ENCODE results near the gene MB21D2. TPM values are rescaled to one million over a fixed set of nuclear protein-coding genes. Genes with fewer than 3 reads are reported as not detected.

MB21D2 gene
- total and polyA plus RNA-seq, 2 of the 8 experiments (the other 6 are each of a cell fraction or from before 2014, with no cell fraction given): 10.0 to 21.0 TPM

DNA sequence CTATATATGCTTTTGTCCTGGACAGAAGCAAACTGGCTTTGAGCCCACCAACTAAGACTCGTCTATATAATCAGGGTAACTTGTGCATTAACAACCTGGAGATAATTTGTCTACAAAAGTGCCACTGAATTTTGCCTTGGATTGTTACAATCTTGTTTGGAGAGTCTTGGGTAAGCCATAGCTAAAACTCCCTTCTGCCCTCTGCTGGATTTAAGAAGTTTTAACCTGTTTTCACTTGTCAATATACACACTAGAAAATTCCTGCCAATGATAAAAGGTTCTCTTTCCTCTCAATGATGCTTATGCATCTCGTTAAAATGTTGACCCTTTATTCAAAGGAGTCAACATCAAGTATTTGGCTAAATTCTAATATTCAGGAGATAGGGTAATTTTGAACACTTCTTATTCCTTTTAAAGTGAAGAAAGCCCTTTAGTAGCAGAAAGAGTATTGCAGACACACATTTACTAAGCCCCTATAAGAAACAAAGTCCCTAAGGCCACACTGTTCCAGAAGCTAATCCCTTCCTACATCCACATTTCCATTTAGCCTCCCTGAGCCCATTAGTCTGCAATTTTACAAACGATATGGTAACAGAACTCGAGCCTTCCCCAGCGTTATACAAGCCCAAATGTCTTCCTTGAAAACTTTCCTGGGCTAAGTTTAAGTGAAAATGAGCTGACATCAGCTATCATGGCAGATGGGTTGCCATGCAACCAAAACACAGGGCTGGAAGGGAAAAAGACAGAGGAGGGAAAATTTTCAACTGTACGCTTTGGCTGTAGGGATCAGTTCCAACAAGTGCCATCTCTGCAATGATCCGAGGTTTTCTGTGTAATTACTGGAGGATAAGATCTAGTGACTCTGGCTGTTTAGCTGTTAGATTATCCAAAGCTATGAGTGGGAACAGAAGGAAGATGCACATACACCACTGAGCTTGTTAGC, 114.4 kb downstream of the MB21D2 start:
- peaks cover 2% of the 10 kb centered on the region; the same call in 1 of the 2 replicates for H3K79me1 ChIP-seq (ENCODE audit: low read depth, low read length)
- POLR2A ChIA-PET (ENCODE audit: partially characterized antibody): no interaction called here
- H3K23ac ChIP-seq (ENCODE audit: insufficient read length): no peak overlapping the region
- H3K4me2 ChIP-seq (ENCODE audit: insufficient read depth in 1 of 2, low read depth in 2 of 2, low read length in 2 of 2): no peak overlapping the region
- H3K14ac ChIP-seq (ENCODE audit: insufficient read length): no peak overlapping the region
- no peak overlapping the region for H4K91ac ChIP-seq (replicated peaks; ENCODE audit: insufficient read length, low read length)
- no peak overlapping the region for H2BK120ac ChIP-seq (replicated peaks; ENCODE audit: low read depth, low read length)
- H2BK20ac ChIP-seq (ENCODE audit: low read length): no peak overlapping the region
- CTCF ChIA-PET (ENCODE audit: partially characterized antibody): interaction anchor here (0.5 to 6.6 kb wide), 22 partner anchors 11 to 338 kb away, joined by 3 to 77 read pairs (median 4); partner anchors contain the start of gene MB21D2
- H3K23me2 ChIP-seq (ENCODE audit: low read depth, low read length): no peaks in the 10 kb centered on the region
- H4K20me1 ChIP-seq (replicated peaks in 1 of 2; ENCODE audit: control insufficient read depth in 1 of 2, insufficient read depth in 2 of 2, low read length in 2 of 2): no peaks in the 10 kb centered on the region
- H2AFZ ChIP-seq (ENCODE audit: low read length): no peak overlapping the region
- H2AK5ac ChIP-seq (ENCODE audit: low read depth, low read length): no peak overlapping the region
- no peaks in the 10 kb centered on the region for H3K27me3 ChIP-seq (replicated peaks in 1 of 4; ENCODE audit: control insufficient read depth in 3 of 4, extremely low read depth in 1 of 4, insufficient read depth in 3 of 4, low read length in 3 of 4)
- no peak overlapping the region for H3K18ac ChIP-seq (ENCODE audit: extremely low read depth, low read length)
- no peak overlapping the region for H3K27ac ChIP-seq (ENCODE audit: low read depth, low read length)
- H2BK15ac ChIP-seq (ENCODE audit: low read length): no peak overlapping the region
- DNase-seq (ENCODE audit: low read depth in 1 of 2, low spot score in 2 of 2) (no peak), FAIRE-seq (peak; percentile 75)
- no peak overlapping the region for H2BK5ac ChIP-seq (ENCODE audit: low read depth, low read length)
- H3K9me3 ChIP-seq (ENCODE audit: insufficient read depth in 2 of 2, low read depth in 1 of 2, low read length in 1 of 2): no peaks in the 10 kb centered on the region
- TF ChIP-seq RAD21 (IDR thresholded peaks at IDR 0.05 in 1 of 2, conservative IDR thresholded peaks at IDR 0.05 in 1 of 2; ENCODE audit: low read depth in 2 of 2, low read length in 2 of 2) (peak; percentile 59 to 62), HDAC2 (IDR thresholded peaks at IDR 0.05; ENCODE audit: borderline replicate concordance in 1 of 2, low read depth in 2 of 2, low read length in 2 of 2) (no peak), CEBPB (IDR thresholded peaks at IDR 0.05; ENCODE audit: low read depth, low read length) (no peak)
- TF ChIP-seq, protein P1, sequence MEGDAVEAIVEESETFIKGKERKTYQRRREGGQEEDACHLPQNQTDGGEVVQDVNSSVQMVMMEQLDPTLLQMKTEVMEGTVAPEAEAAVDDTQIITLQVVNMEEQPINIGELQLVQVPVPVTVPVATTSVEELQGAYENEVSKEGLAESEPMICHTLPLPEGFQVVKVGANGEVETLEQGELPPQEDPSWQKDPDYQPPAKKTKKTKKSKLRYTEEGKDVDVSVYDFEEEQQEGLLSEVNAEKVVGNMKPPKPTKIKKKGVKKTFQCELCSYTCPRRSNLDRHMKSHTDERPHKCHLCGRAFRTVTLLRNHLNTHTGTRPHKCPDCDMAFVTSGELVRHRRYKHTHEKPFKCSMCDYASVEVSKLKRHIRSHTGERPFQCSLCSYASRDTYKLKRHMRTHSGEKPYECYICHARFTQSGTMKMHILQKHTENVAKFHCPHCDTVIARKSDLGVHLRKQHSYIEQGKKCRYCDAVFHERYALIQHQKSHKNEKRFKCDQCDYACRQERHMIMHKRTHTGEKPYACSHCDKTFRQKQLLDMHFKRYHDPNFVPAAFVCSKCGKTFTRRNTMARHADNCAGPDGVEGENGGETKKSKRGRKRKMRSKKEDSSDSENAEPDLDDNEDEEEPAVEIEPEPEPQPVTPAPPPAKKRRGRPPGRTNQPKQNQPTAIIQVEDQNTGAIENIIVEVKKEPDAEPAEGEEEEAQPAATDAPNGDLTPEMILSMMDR (IDR thresholded peaks at IDR 0.05; ENCODE audit: control extremely low read depth in 1 of 3, insufficient read depth in 1 of 3, low read depth in 1 of 3, low read length in 3 of 3): peak in 2 of 3 experiments; percentile 42 to 51; a peak in 2 of 4 replicates
- H3K56ac ChIP-seq (replicated peaks; ENCODE audit: insufficient read length, low read depth, low read length): no peak overlapping the region
- H3K79me2 ChIP-seq (ENCODE audit: control insufficient read depth in 1 of 2, insufficient read depth in 2 of 2, low read length in 2 of 2): peaks cover 0 to 36% of the 10 kb centered on the region in 2 experiments; a peak in 2 of 4 replicates
- H3K4me1 ChIP-seq (replicated peaks in 1 of 4; ENCODE audit: control insufficient read depth in 3 of 4, insufficient read depth in 4 of 4, low read length in 3 of 4): peaks cover 0 to 3% (median 0%) of the 10 kb centered on the region in 4 experiments; a peak in 1 of 7 replicates
- H3K36me3 ChIP-seq (ENCODE audit: control insufficient read depth in 2 of 4, insufficient read depth in 4 of 4, low read length in 3 of 4): peaks cover 0 to 11% (median 2%) of the 10 kb centered on the region in 4 experiments; a peak in 3 of 8 replicates
- no peak overlapping the region for H3K9ac ChIP-seq (replicated peaks in 1 of 4; ENCODE audit: extremely low read depth in 1 of 4, low read depth in 3 of 4, low read length in 3 of 4)
- H4K5ac ChIP-seq (ENCODE audit: insufficient read length, low read depth, low read length): no peak overlapping the region
- no peak overlapping the region for H4K8ac ChIP-seq (ENCODE audit: extremely low read depth, insufficient read depth, low read length)
- no peak overlapping the region for H2BK12ac ChIP-seq (ENCODE audit: low read depth, low read length)
- 74% methylated on average over 7 of the region's 7 CpGs; no CpG with 5 or more reads in 1 of the 2 experiments for WGBS, 2 experiments (ENCODE audit: extremely low coverage in 1 of 2, insufficient coverage in 1 of 2, insufficient read length in 1 of 2, insufficient replicate concordance in 2 of 2, low coverage in 1 of 2, low lambda C conversion rate in 2 of 2, missing lambda C conversion rate in 1 of 2)
- no peak overlapping the region for H3K4ac ChIP-seq (replicated peaks; ENCODE audit: insufficient read length, low read depth, low read length)
- no peak overlapping the region for H3K4me3 ChIP-seq (ENCODE audit: extremely low read depth in 1 of 4, insufficient read depth in 2 of 4, low read depth in 3 of 4, low read length in 4 of 4)

Data from H1 (cell line).